ENCODE data around the gene SH3RF1.

SH3RF1 gene

GRCh38 chr4:169132561-169133305, 138.0 kb downstream of the SH3RF1 start:
- DNase-seq (ENCODE audit: low spot score), result no peak

DNA sequence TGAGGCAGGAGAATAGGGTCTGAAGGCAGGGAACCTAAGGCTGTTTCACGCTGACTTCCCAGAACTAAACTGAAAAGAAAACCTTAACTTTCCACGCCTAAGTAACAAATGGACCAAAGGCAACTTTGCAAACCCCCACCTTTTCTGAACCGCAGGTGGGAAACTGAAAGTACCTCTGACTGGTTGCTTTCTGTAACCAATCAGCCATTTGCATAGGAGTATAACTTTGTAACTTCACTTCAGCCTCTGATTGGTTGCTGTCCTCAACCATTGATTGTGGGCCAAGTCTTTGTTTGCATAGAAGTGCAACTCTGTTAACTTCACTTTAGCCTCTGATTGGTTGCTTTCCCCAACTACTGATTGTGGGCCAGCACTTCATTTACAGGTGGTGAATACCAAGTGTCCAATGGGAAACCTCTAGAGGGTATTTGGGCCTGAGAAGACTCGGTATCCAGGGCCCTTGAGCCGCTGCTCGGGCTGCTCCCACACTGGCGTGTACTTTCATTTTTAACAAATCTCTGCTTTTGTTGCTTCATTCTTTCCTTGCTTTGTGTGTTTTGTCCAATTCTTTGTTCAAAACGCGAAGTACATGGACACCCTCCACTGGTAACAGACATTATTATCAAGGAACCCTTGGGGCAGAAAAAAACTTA, 139.1 kb downstream of the SH3RF1 start:
- DNase-seq (ENCODE audit: low spot score), result no peak

DNA sequence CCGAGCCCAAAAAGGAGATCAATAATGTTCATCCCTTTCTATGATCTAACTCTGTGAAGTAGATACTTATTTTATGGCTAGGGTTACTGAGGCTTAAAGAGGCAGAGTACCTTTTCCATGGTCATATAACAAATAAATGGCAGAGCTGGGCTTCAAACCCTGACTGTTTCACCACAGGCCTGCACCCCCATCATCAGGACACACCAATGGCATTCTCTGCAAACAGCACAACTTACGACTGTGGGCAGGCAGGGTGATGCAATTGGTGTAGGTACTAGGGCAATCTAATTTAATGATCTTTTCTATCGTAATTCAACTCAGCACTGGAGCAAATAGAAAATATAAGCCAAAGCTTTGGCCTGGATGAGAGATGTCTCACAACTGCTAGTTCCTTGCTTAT, 141.9 kb downstream of the SH3RF1 start:
- no peak for DNase-seq (ENCODE audit: low spot score)

GRCh38 chr4:169127314-169127713, 143.4 kb downstream of the SH3RF1 start:
- DNase-seq (ENCODE audit: low spot score), result no peak

- DNase-seq (ENCODE audit: low spot score), result no peak
Measured at GRCh38 chr4:169124661-169125060, 146.1 kb downstream of the SH3RF1 start.

DNA sequence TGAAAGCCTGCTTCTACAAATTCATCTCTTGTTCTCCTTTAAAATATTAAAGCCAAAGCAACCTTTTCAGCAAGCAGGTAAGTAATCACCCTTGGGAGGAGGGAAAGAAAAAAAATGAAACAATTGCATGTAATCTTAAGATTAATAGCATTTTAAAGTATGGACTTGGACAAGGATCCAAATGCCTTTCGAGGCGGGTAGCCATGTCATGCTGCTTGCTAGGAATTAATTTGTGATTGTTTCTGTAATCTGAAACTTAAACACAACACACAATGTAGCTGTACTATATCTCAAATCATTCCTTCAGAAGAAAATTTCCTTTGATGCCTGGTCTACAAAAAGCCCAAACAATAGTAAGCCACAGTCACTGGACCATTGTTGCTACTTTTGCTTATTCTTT, 148.3 kb downstream of the SH3RF1 start:
- DNase-seq (ENCODE audit: low spot score), result no peak

DNA sequence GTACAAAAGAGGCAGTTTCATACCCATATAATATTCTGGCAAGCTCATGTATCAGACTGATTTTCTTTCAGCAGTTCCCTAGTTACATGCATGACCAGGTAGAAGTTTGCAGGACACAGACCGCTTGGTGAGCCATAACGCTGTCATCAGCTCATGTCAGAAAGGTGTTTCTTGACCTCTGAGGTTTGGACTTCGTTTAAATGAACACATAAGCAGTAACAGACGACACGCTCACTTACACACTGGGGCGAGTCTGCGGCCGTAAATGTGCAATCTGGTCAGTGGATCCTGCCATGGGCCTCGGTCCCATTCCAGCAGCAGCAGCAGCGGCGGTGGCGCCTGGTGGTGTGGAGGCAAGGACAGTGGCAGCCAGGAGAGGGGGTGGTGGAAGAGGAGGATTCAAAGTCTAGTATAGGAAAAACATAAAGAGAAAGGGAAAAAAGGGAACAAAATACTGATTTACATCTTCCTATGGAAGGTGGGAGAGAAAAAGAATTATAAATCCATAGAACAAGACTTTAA, 148.8 kb downstream of the SH3RF1 start:
- DNase-seq (ENCODE audit: low spot score), result no peak

DNA sequence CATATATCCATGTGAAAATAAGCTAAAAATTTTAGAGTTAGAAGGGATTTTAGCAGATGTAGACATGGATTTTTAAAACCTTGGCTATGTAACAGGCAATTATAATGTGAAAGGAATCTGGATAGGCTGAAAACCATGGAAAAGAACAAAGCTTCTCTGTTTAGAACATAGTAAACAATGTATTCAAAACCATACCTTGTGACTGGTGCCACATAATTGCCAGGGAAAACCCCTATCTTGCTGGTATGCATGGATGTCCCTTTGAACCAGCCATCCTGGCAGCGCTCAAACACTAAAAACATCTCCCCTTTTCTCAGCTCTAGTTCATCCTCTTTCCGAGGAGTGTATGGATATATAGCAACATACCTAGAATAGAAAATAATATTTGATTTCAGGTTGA, 150.1 kb downstream of the SH3RF1 start:
- DNase-seq (ENCODE audit: low spot score), result no peak

DNA sequence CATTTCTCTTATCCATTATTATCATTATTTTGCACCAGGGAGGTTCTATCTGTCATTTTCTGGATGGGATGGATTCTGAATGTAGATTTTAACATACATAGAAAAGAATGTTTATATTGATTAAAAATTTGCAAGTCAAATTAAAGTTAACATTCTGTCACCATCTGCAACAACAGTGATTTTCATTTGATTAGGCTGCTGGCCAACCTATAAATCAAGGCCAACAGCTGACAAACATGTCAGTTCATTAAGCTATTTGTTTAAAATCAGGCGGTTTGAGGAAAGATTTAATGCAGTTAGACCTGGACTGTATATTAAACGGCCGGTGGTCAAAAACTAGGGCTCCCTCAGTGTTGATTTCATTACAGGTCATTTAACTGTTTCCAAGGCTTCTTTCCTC, 151.2 kb downstream of the SH3RF1 start:
- DNase-seq (ENCODE audit: low spot score), result no peak

DNA sequence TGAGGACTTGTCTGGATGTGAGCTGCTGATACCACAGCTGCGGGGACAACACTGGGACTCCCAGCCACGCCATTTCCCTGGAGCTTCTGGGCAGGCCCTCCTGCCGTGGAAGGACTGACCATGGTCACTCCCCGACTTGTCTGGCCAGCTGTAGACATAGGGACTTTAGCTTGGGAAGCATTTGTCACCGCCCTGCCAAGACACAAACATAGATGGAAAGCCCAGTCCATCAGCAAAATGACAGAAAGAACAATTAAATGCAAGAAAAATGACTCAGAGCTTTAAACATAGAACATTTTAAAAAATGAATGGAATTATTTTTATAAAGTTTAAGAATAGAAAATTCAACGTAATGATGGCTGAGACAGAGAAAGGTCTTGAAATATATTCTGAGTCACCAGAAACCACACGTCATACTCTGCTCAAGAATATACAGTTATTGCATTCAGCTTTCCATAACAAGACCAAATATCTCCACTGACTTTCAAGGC, 153.1 kb downstream of the SH3RF1 start:
- peak; percentile 30 for DNase-seq (ENCODE audit: low spot score)

DNA sequence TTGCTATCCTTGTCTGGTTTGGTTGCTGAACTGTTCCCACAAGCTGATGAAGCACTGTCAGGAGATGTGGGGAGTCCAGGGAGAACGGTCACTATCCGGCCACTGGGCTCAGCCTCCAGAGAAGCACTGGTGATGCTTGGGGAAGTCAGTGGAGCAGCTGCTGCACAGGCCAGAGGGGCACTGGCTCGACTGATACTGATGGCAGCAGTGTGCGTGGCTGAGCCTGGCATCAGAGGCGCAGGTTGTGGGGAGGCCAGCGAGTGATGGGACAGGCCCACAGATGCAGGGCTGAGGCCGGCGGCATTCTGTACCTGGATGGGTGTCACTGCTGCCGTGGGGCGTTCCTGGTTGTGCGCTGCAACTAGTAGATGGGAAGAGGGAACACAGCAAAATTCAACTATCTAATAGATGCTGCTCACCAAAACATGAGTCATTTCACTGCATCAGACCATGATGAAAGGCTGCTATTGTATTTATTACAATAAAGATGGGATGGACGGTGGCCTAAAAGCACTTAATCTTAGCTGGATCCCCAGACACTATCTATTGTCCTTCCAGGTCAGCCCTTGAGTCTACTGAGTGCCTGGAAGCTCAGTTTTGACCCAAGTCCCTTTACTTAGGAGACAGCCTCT, 154.4 kb downstream of the SH3RF1 start:
- no peak for DNase-seq (ENCODE audit: low spot score)

DNA sequence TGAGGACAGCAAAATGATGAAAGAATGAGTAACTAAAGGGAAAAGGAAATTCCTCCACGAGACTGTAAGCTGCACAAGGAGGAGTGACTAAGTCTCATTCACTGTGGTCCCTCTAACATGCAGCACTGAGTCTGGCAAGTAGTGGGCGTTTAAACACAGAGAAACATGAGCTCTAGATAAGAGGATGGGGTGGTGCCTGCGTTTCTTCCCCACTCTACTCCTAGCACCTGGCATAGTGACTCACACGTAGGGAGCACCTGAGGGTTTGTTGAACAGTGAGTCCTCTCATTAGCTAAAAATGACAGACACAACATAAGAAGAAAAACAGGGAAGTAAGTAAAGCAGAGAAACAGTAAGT, 154.9 kb downstream of the SH3RF1 start:
- peak; percentile 80 for DNase-seq (ENCODE audit: low spot score)

- DNase-seq (ENCODE audit: low spot score), result no peak
Measured at GRCh38 chr4:169115144-169115896, 155.4 kb downstream of the SH3RF1 start.

DNA sequence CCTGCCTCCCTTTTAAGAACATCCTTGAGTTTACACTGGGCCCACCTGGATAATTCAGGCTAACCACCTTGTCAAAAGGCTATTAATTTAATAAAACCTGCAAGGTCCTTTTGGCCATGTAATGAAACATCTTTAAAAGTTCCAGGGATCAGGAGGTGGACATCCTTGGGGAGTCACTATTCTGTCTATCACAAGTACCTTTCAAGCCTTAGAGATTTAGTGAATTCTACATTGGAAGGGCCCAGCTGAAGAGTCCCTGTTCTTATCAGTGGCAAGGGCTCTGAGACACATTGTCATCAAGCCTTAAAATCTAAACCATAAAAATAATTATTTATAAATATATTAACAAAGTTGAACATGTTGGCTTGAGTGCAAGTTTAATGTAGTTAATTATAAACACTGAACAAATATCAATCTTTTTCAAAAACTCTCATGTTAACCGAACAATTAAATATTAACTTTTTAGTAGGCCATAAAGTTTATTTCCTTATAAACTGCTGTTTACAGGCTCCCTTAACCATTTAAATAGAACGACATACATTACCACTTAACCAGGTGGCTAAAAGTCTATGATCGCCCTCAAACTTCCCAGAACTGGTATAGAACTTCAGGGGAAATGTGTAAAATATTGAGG, 156.3 kb downstream of the SH3RF1 start:
- no peak for DNase-seq (ENCODE audit: low spot score)

DNA sequence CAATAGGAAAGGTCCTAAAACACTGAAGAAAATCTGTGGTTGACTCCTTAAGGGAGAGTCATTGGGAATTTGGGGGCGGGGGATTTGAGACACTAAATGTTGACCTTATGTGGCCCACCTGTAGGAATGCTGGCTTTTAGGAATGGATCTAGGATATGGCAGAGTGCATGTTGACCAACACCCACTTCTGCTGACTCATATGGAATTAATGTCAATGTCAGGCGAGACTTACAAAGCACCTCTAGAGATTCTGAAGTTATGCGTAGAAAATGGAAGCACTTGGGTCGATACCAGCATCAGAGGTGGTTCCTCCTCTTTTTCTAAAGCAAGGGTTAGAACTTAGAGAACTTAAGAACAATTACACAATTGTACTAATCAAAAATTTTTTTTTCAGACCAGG, 160.1 kb downstream of the SH3RF1 start:
- no peak for DNase-seq (ENCODE audit: low spot score)

DNA sequence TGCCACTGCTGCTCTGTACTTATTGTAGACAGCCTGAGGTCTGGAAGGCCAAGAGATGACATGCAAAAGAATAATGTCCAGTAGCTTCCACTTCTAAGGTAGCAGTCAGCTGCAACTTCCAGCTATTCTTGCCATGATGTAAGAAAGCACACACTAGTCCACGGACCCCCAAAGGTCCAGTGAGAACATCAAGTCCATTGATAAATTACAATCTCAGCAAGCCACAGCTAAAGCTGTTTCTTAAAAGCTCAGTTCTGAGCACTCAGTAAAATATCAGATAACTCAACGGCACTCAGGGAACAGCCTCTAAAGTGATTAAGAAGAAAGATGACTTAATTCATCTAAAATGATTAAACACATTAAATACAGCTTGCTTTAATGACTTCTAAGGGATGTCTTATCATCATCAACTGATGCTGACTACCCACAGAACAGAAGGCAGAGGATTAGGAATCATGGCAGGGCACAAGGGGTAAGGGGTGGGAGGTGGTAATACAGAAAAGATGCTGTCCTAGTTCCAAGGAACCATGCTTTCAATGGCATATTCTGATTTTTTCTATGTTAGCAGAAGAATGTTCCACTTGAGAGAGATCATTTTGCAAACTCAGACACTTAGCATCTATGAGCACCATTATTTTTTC, 161.6 kb downstream of the SH3RF1 start:
- no peak for DNase-seq (ENCODE audit: low spot score)

GRCh38 chr4:169108303-169108702, 162.5 kb downstream of the SH3RF1 start:
- no peak for DNase-seq (ENCODE audit: low spot score)

DNA sequence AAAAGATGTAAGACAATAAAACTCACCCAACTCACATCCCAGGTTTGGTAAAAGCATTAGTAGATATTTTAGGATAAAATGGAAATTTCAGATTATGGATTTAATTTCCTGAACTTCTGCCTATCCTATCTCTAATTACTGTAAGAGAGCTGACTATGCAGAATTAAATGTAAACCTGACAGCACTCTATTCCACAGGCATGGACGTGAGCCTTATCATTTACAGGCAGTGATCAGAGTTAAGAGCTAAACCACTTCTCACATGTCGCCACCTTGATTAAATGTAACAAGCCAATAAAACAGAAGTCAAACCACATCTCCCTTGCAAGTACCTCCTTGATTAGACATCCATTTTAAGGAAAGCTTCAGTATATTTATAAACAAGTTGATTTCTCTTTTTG, 163.2 kb downstream of the SH3RF1 start:
- DNase-seq (ENCODE audit: low spot score), result no peak

DNA sequence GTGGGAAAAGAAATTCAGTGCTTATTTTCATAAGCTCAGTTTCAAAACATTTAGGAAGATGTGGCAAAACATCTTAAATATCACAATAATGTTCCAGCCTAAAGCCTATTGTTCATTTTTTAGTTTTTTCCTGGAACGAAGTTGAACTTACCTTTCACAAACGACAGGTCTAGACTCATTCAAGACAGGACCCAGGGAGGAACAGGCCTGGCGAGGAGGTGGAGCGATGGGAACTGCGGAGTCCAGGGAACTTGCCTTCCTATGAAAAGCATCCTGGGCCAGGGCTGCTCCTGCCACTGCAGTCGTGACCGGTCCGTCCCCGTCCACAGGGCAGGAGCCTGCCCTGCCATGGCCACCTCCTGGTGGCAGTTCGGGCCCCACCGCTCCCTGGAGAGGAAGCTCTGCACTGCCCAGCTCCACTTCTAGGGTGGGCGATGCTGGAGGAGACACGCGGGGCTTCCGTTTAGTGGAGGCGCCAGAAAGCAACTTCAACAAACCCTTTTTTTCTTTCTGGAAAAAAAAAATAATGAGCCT, 164.0 kb downstream of the SH3RF1 start:
- DNase-seq (ENCODE audit: low spot score), result no peak

- DNase-seq (ENCODE audit: low spot score), result no peak
Measured at GRCh38 chr4:169105620-169106019, 165.1 kb downstream of the SH3RF1 start.

DNA sequence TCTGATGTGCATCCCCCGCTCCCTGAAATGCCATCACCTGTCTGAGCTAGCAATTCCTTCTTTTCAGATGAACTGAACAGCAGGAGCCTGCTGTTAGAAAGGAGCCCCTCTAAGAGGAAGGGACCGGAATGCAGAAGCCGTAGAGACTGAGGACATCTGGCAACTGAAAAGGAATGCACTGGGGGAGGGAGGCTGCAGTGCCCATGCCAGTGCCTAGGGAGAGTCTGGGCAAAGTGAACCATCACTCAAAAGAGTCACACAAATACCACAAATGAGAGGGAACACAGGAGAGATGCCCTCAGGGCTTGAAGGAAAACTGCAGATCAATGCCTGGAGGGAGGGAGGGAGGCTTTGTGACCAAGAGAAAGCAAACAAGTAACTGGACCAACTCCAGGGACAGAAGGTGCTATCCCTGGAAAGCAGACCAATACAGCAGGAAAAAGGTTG, 166.8 kb downstream of the SH3RF1 start:
- no peak for DNase-seq (ENCODE audit: low spot score)
